Measurements from ENCODE around the gene RALGPS1.

RALGPS1 gene

DNA sequence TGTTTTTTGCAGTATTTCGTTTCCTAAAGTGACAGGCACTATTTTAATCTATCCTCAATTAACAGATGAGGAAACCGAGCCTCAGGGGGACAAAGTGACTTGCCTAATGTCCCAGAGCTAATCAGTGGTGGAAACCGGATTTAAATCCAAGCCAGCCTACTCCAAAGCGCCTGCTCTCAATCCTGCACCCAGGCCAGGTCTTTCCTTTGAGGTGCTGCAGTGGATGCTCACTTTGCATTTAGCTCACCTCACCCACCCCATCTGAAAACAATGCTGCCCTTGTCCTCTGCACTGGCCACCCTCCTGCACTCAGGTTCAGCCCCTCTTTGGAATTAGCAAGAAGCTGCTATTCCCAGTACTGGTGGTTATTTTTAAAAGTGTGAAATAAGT is 191.9 kb downstream of the RALGPS1 start:
- Histone ChIP-seq H4K12ac (ENCODE audit: low read depth, low read length) (no peak overlapping the region), H2BK5ac (ENCODE audit: low read depth, low read length, poor library complexity) (no peak overlapping the region), H3K4ac (ENCODE audit: low read depth, low read length) (no peak overlapping the region), H3K79me1 (ENCODE audit: low read length) (no peaks in the 10 kb centered on the region), H2AFZ (ENCODE audit: insufficient read depth, low read length, poor library complexity) (no peak overlapping the region), H2BK12ac (ENCODE audit: low read length) (no peak overlapping the region), H3K18ac (ENCODE audit: low read length) (no peak overlapping the region), H3K79me2 (ENCODE audit: control insufficient read depth, insufficient read depth, low read length, poor library complexity) (no peaks in the 10 kb centered on the region), H3K4me1 (ENCODE audit: control insufficient read depth in 1 of 2, insufficient read depth in 2 of 2, low read length in 2 of 2) (peaks cover 6 to 13% of the 10 kb centered on the region in 2 experiments), H3K27me3 (ENCODE audit: insufficient read depth, low read length) (no peaks in the 10 kb centered on the region), H4K8ac (ENCODE audit: low read depth, low read length) (no peak overlapping the region), H3K14ac (ENCODE audit: low read length) (no peak overlapping the region), H3K27ac (ENCODE audit: low read depth, low read length) (no peak overlapping the region), H2BK120ac (ENCODE audit: insufficient read depth, low read length, poor library complexity) (no peak overlapping the region), H3K4me2 (ENCODE audit: low read length) (no peak overlapping the region), H4K91ac (ENCODE audit: low read depth, low read length) (no peak overlapping the region), H3K36me3 (ENCODE audit: control insufficient read depth in 1 of 2, insufficient read depth in 2 of 2, low read length in 2 of 2) (no peaks in the 10 kb centered on the region), H3K9ac (ENCODE audit: low read length) (no peak overlapping the region), H3K23ac (ENCODE audit: low read length) (no peak overlapping the region), H2AK5ac (ENCODE audit: low read length) (no peak overlapping the region), H3K9me3 (ENCODE audit: insufficient read depth, low read depth, low read length) (no peaks in the 10 kb centered on the region), H3K4me3 (ENCODE audit: low read depth, low read length) (no peak overlapping the region)
- no CpG with 5 or more reads among the region's 4 CpGs for WGBS (ENCODE audit: extremely low coverage, insufficient coverage, insufficient read length)
- DNase-seq = no peak

DNA sequence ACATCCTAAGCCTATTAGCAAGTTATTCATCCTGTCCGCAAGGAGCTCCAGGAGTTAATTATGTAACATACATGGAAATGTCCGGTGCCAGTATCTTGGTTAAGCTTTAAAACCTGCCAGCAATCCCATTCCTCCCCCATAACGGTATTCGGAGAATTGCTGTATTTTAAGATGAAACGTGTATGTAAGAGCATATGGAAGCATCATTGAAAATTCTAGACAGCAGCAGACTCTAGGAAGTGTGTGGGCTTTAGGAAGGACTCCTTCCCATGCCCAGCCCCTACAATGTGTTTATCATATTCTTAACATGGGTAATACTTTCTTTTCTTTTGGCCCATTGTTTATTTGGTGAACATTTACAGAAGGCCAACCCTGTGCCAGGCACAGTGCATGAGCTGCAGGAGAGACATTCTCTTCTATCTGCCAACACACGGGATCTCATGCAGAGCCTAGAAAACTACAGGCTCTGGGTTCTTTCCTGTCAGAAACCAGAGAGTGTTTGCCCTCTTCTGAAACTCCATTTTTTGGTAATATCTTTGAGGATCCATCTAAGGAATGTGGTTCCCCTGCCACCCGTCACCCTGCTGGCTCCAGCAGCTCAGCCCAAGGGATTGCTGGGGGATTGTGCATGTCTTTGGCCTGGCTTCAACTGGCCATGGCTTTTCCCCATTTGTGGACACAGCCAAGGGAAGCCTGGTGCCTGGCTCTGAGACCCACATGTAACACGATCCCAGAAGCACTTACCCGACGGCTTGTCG is 192.8 kb downstream of the RALGPS1 start:
- no peak overlapping the region for H3K18ac ChIP-seq (ENCODE audit: low read length)
- peaks cover 6 to 13% of the 10 kb centered on the region in 2 experiments for H3K4me1 ChIP-seq (ENCODE audit: control insufficient read depth in 1 of 2, insufficient read depth in 2 of 2, low read length in 2 of 2)
- no peak overlapping the region for H3K9ac ChIP-seq (ENCODE audit: low read length)
- no peak overlapping the region for H2BK12ac ChIP-seq (ENCODE audit: low read length)
- H3K9me3 ChIP-seq (ENCODE audit: insufficient read depth, low read depth, low read length) = no peaks in the 10 kb centered on the region
- H3K4me2 ChIP-seq (ENCODE audit: low read length) = no peak overlapping the region
- H3K79me2 ChIP-seq (ENCODE audit: control insufficient read depth, insufficient read depth, low read length, poor library complexity) = no peaks in the 10 kb centered on the region
- H4K8ac ChIP-seq (ENCODE audit: low read depth, low read length) = no peak overlapping the region
- H3K4ac ChIP-seq (ENCODE audit: low read depth, low read length) = no peak overlapping the region
- H3K27ac ChIP-seq (ENCODE audit: low read depth, low read length) = no peak overlapping the region
- H4K91ac ChIP-seq (ENCODE audit: low read depth, low read length) = no peak overlapping the region
- WGBS (ENCODE audit: extremely low coverage, insufficient coverage, insufficient read length) = no CpG with 5 or more reads among the region's 11 CpGs
- no peak overlapping the region for H2BK120ac ChIP-seq (ENCODE audit: insufficient read depth, low read length, poor library complexity)
- H2AK5ac ChIP-seq (ENCODE audit: low read length) = no peak overlapping the region
- no peak for DNase-seq
- H3K4me3 ChIP-seq (ENCODE audit: low read depth, low read length) = no peak overlapping the region
- no peak overlapping the region for H4K12ac ChIP-seq (ENCODE audit: low read depth, low read length)
- H3K79me1 ChIP-seq (ENCODE audit: low read length) = no peaks in the 10 kb centered on the region
- no peak overlapping the region for H3K23ac ChIP-seq (ENCODE audit: low read length)
- H3K36me3 ChIP-seq (ENCODE audit: control insufficient read depth in 1 of 2, insufficient read depth in 2 of 2, low read length in 2 of 2) = no peaks in the 10 kb centered on the region
- H3K27me3 ChIP-seq (ENCODE audit: insufficient read depth, low read length) = no peaks in the 10 kb centered on the region
- H2AFZ ChIP-seq (ENCODE audit: insufficient read depth, low read length, poor library complexity) = no peak overlapping the region
- no peak overlapping the region for H3K14ac ChIP-seq (ENCODE audit: low read length)
- no peak overlapping the region for H2BK5ac ChIP-seq (ENCODE audit: low read depth, low read length, poor library complexity)

DNA sequence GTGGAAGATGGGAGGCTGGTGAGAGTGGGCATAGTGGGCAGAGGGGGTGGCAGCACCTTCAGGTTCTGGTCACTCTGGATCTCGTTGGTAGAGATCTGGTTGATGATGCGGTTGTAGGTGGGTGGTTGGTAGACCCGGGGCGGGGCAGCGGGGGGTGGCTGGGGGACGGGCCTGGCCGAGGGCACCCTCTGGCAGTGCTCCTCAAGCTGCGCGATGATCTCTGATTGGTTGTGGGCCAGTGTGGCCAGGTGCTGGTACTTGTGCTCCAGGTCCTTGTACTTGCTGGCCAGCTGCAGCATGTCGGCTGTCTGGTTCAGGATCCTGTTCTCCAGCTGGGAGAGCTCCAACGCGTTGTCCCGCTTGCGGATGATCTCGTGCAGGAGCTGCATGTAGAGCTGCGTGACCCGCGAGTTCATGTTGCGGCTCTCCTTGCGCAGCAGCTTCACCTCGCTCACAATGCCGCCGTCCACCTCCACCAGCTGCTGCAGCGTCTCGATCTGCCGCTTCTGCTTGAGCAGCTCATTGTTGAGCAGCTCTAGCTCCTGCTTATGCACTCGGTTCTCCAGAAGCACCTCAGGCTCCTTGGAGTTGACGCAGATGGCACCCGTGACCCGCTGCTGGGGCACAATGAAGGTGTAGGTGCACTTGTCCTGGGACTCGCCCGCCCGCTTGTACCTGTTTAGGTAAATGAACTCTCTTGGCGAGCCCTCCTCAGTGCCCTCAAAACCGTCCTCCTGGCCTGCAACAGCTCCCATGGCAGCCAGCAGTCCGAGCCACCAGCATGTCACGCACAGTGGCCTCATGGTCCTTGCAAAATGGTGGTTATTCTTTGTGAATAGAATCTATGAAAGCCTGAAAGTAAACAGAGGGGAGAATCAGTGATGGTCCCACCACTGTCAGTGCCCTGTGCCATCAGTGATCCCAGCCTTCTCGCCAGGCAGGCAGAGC is 193.6 kb downstream of the RALGPS1 start:
- no peaks in the 10 kb centered on the region for H3K36me3 ChIP-seq (ENCODE audit: control insufficient read depth in 1 of 2, insufficient read depth in 2 of 2, low read length in 2 of 2)
- no peak overlapping the region for H2BK5ac ChIP-seq (ENCODE audit: low read depth, low read length, poor library complexity)
- H3K4me1 ChIP-seq (ENCODE audit: control insufficient read depth in 1 of 2, insufficient read depth in 2 of 2, low read length in 2 of 2) = peaks cover 6 to 13% of the 10 kb centered on the region in 2 experiments
- no peaks in the 10 kb centered on the region for H3K79me1 ChIP-seq (ENCODE audit: low read length)
- no peak overlapping the region for H2BK120ac ChIP-seq (ENCODE audit: insufficient read depth, low read length, poor library complexity)
- no peak for DNase-seq
- H3K4ac ChIP-seq (ENCODE audit: low read depth, low read length) = no peak overlapping the region
- H4K12ac ChIP-seq (ENCODE audit: low read depth, low read length) = no peak overlapping the region
- no peak overlapping the region for H3K4me3 ChIP-seq (ENCODE audit: low read depth, low read length)
- H3K23ac ChIP-seq (ENCODE audit: low read length) = no peak overlapping the region
- no peaks in the 10 kb centered on the region for H3K79me2 ChIP-seq (ENCODE audit: control insufficient read depth, insufficient read depth, low read length, poor library complexity)
- no peaks in the 10 kb centered on the region for H3K9me3 ChIP-seq (ENCODE audit: insufficient read depth, low read depth, low read length)
- no peak overlapping the region for H3K27ac ChIP-seq (ENCODE audit: low read depth, low read length)
- no peak overlapping the region for H3K9ac ChIP-seq (ENCODE audit: low read length)
- H3K18ac ChIP-seq (ENCODE audit: low read length) = no peak overlapping the region
- H4K8ac ChIP-seq (ENCODE audit: low read depth, low read length) = no peak overlapping the region
- no peak overlapping the region for H4K91ac ChIP-seq (ENCODE audit: low read depth, low read length)
- H3K27me3 ChIP-seq (ENCODE audit: insufficient read depth, low read length) = no peaks in the 10 kb centered on the region
- no peak overlapping the region for H2BK12ac ChIP-seq (ENCODE audit: low read length)
- no peak overlapping the region for H2AK5ac ChIP-seq (ENCODE audit: low read length)
- no peak overlapping the region for H3K4me2 ChIP-seq (ENCODE audit: low read length)
- H2AFZ ChIP-seq (ENCODE audit: insufficient read depth, low read length, poor library complexity) = no peak overlapping the region
- WGBS (ENCODE audit: extremely low coverage, insufficient coverage, insufficient read length) = no CpG with 5 or more reads among the region's 38 CpGs
- H3K14ac ChIP-seq (ENCODE audit: low read length) = no peak overlapping the region

DNA sequence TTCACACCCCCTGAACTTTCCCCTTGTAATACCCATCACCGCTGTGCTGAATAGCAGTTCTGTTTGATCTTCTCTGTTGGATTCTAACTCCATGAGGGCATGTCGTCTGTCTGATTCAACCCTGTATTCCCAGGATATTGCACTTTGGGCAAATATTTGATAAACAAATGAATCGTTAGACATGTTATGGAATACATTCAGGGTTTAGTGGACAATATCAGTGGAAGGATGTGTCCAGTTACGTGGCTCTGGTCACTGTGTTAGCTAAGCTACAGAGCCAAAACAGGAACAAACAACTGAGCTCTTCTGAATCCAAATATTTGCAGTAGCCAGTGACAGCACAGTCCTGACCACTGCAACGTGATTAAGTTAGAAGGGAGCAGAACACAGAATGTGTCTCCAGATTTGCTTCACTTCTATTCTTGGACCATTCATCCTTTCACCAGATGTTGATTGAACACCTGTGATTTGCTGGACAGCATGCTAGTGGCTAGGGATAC is 194.7 kb downstream of the RALGPS1 start:
- Histone ChIP-seq H3K79me2 (ENCODE audit: control insufficient read depth, insufficient read depth, low read length, poor library complexity) (no peaks in the 10 kb centered on the region), H4K12ac (ENCODE audit: low read depth, low read length) (no peak overlapping the region), H4K8ac (ENCODE audit: low read depth, low read length) (no peak overlapping the region), H3K9me3 (ENCODE audit: insufficient read depth, low read depth, low read length) (no peaks in the 10 kb centered on the region), H3K4me2 (ENCODE audit: low read length) (no peak overlapping the region), H2BK120ac (ENCODE audit: insufficient read depth, low read length, poor library complexity) (no peak overlapping the region), H2BK5ac (ENCODE audit: low read depth, low read length, poor library complexity) (no peak overlapping the region), H3K9ac (ENCODE audit: low read length) (no peak overlapping the region), H3K79me1 (ENCODE audit: low read length) (no peaks in the 10 kb centered on the region), H2AFZ (ENCODE audit: insufficient read depth, low read length, poor library complexity) (no peak overlapping the region), H2BK12ac (ENCODE audit: low read length) (no peak overlapping the region), H3K27me3 (ENCODE audit: insufficient read depth, low read length) (no peaks in the 10 kb centered on the region), H3K23ac (ENCODE audit: low read length) (no peak overlapping the region), H3K36me3 (ENCODE audit: control insufficient read depth in 1 of 2, insufficient read depth in 2 of 2, low read length in 2 of 2) (no peaks in the 10 kb centered on the region), H3K27ac (ENCODE audit: low read depth, low read length) (no peak overlapping the region), H3K18ac (ENCODE audit: low read length) (no peak overlapping the region), H3K4me3 (ENCODE audit: low read depth, low read length) (no peak overlapping the region), H2AK5ac (ENCODE audit: low read length) (no peak overlapping the region), H4K91ac (ENCODE audit: low read depth, low read length) (no peak overlapping the region), H3K4ac (ENCODE audit: low read depth, low read length) (no peak overlapping the region), H3K4me1 (ENCODE audit: control insufficient read depth in 1 of 2, insufficient read depth in 2 of 2, low read length in 2 of 2) (peaks cover 6 to 12% of the 10 kb centered on the region in 2 experiments), H3K14ac (ENCODE audit: low read length) (no peak overlapping the region)
- DNase-seq = no peak
- no CpG with 5 or more reads among the region's 5 CpGs for WGBS (ENCODE audit: extremely low coverage, insufficient coverage, insufficient read length)
